ENCODE measurements around the gene DNAI1.

DNAI1 gene

GRCh38 chr9:34568133-34568532 is 109.5 kb downstream of the DNAI1 start:
- Mint-ChIP-seq H3K27ac (no peak overlapping the region), H3K36me3 (ENCODE audit: low read depth) (no peaks in the 10 kb centered on the region), H3K4me1 (ENCODE audit: low read depth) (no peaks in the 10 kb centered on the region), H3K27me3 (ENCODE audit: low read depth) (peaks cover 7% of the 10 kb centered on the region), H3K9me3 (no peaks in the 10 kb centered on the region), H3K4me3 (no peak overlapping the region)

GRCh38 chr9:34568774-34569173 is 110.2 kb downstream of the DNAI1 start:
- no peaks in the 10 kb centered on the region for H3K36me3 Mint-ChIP-seq (ENCODE audit: low read depth)
- no peak overlapping the region for H3K27ac Mint-ChIP-seq
- no peaks in the 10 kb centered on the region for H3K9me3 Mint-ChIP-seq
- no peak overlapping the region for H3K4me3 Mint-ChIP-seq
- H3K4me1 Mint-ChIP-seq (ENCODE audit: low read depth): no peaks in the 10 kb centered on the region
- H3K27me3 Mint-ChIP-seq (ENCODE audit: low read depth): peaks cover 7% of the 10 kb centered on the region

GRCh38 chr9:34570376-34570775 is 111.8 kb downstream of the DNAI1 start:
- H3K4me1 Mint-ChIP-seq (ENCODE audit: low read depth): no peaks in the 10 kb centered on the region
- H3K4me3 Mint-ChIP-seq: no peak overlapping the region
- peaks cover 7% of the 10 kb centered on the region for H3K27me3 Mint-ChIP-seq (ENCODE audit: low read depth)
- H3K9me3 Mint-ChIP-seq: no peaks in the 10 kb centered on the region
- H3K27ac Mint-ChIP-seq: no peak overlapping the region
- H3K36me3 Mint-ChIP-seq (ENCODE audit: low read depth): no peaks in the 10 kb centered on the region

All from T-helper 1 cell treated with Interleukin-12 subunit alpha and Interleukin-12 subunit beta and Interleukin-4 antibody, amounts not matched to agents 30 μg/mL and 1 μg/mL, for 36 hours (primary cell).